Adipose tissue (tissue), 3 donors: Measurements from ENCODE around the gene POU5F1. TPM values are rescaled to one million over a fixed set of nuclear protein-coding genes. Genes with fewer than 3 reads are reported as not detected.
"Not testable (repeated sequence)": the region's sequence is repeated elsewhere in the genome, so short reads cannot be mapped to it uniquely, and the experiment has no call there.

Experiments used
- H3K27ac ChIP-seq: one replicate; pipeline ENCODE4 v1.5.1; 2013; ENCODE audit warnings: low read depth, low read length
- WGBS, 3 donors: extraction: QIAGEN DNeasy Blood & Tissue Kit; methylation state at CpG; one replicate each; pipeline ENCODE4 v1.1.7; 2013; 5-methylcytosine and 5-hydroxymethylcytosine counted together
- polyA plus RNA-seq, 3 donors: library from polyadenylated mRNA; stranded (reverse); fragments of 200-250 nt; gene quantifications; one replicate each; pipeline ENCODE4 v1.2.3, GENCODE V29; 2013
- donor health status: healthy with polysubstance abuse.
- donor health status: Bipolar disorder and iron deficiency.
- donor health status: healthy.

POU5F1 gene
- polyA plus RNA-seq, 3 donors: 0.79 to 4.9 (median 1.4) TPM

- H3K27ac ChIP-seq: no peak overlapping the region
- 67 to 75% (median 68%) methylated on average over 16 of the region's 16 CpGs for WGBS, 3 donors
These were observed 1.7 kb upstream of the POU5F1 start for GRCh38 chr6:31171931-31172905.

GRCh38 chr6:31170987-31171671 is 647 bp upstream of the POU5F1 start:
- H3K27ac ChIP-seq: no peak overlapping the region
- 89 to 92% (median 92%) methylated on average over 10 of the region's 10 CpGs for WGBS, 3 donors

GRCh38 chr6:31169858-31170599 is 453 bp downstream of the POU5F1 start:
- WGBS, 3 donors: 65 to 78% (median 71%) methylated on average over 22 to 23 of the region's 23 CpGs
- not testable (repeated sequence) for H3K27ac ChIP-seq

- WGBS, 3 donors: 81 to 86% (median 85%) methylated on average over 10 of the region's 10 CpGs
These were observed 1.2 kb downstream of the POU5F1 start for GRCh38 chr6:31169123-31169857.

GRCh38 chr6:31168606-31169005 is 1.9 kb downstream of the POU5F1 start:
- H3K27ac ChIP-seq: no peak overlapping the region
- 76 to 94% (median 87%) methylated on average over 3 of the region's 3 CpGs for WGBS, 3 donors

More at GRCh38 chr6:31169123-31169857, 1.2 kb downstream of the POU5F1 start:
- H3K27ac ChIP-seq: no peak overlapping the region

- no peak overlapping the region for H3K27ac ChIP-seq
- WGBS, 3 donors: 68 to 86% (median 77%) methylated on average over 5 of the region's 5 CpGs
These were observed 4.5 kb downstream of the POU5F1 start for GRCh38 chr6:31165986-31166385.

GRCh38 chr6:31165064-31165832 is 5.2 kb downstream of the POU5F1 start:
- WGBS, 3 donors: 78 to 93% (median 81%) methylated on average over 17 of the region's 17 CpGs
- H3K27ac ChIP-seq: not testable (repeated sequence)

- 90 to 96% (median 91%) methylated on average over 7 to 8 of the region's 9 CpGs for WGBS, 3 donors
- not testable (repeated sequence) for H3K27ac ChIP-seq
These were observed 5.9 kb downstream of the POU5F1 start for GRCh38 chr6:31164475-31165063.

- H3K27ac ChIP-seq: no peak overlapping the region
These were observed 6.6 kb downstream of the POU5F1 start for GRCh38 chr6:31163922-31164321.

- WGBS, 3 donors: 85 to 88% (median 87%) methylated on average over 13 of the region's 13 CpGs
- no peak overlapping the region for H3K27ac ChIP-seq
These were observed 7.9 kb downstream of the POU5F1 start for GRCh38 chr6:31162463-31163165.

GRCh38 chr6:31161216-31162126 is 9.0 kb downstream of the POU5F1 start:
- H3K27ac ChIP-seq: no peak overlapping the region
- 91 to 92% (median 91%) methylated on average over 19 of the region's 19 CpGs for WGBS, 3 donors

GRCh38 chr6:31158863-31159855 is 11.3 kb downstream of the POU5F1 start:
- WGBS, 3 donors: 20 to 26% (median 23%) methylated on average over 35 of the region's 35 CpGs
- no peak overlapping the region for H3K27ac ChIP-seq

- WGBS, 3 donors: 0 to 1% (median 0%) methylated on average over 65 of the region's 65 CpGs
- no peak within 1 kb of the TSS for H3K27ac ChIP-seq
These were observed 12.2 kb downstream of the POU5F1 start, which contains the start of gene TCF19 for GRCh38 chr6:31158140-31158862. TCF19 (plus strand) TSS chr6:31158589; CDS start chr6:31159470, 881 bp downstream.
